Measurements from ENCODE around the gene CNPY1. TPM values are rescaled to one million over a fixed set of nuclear protein-coding genes. Genes with fewer than 3 reads are reported as not detected.

CNPY1 gene
- total and polyA plus RNA-seq, 4 experiments from 2014 or later = not detected

- H3K9me3 Mint-ChIP-seq = no peaks in the 10 kb centered on the region
- ChIA-PET CTCF (ENCODE audit: partially characterized antibody) (interaction anchor here (1.9 kb wide), 1 partner anchor 10 kb away, joined by 6 read pairs; no protein-coding TSS in a partner anchor), POLR2A (ENCODE audit: partially characterized antibody) (no interaction called here)
- H3K4me1 Mint-ChIP-seq = peaks cover 0 to 5% (median 0%) of the 10 kb centered on the region in 4 donors
- Histone ChIP-seq H3K4me1 (ENCODE audit: insufficient read depth, low read length) (no peaks in the 10 kb centered on the region), H3K4me3 (ENCODE audit: low read length in 2 of 2) (no peak overlapping the region), H3K27ac (ENCODE audit: low read depth, low read length) (no peak overlapping the region), H3K27me3 (ENCODE audit: insufficient read depth, low read length) (no peaks in the 10 kb centered on the region), H3K9me3 (ENCODE audit: control insufficient read depth in 1 of 2, low read length in 2 of 2) (no peaks in the 10 kb centered on the region), H3K36me3 (ENCODE audit: insufficient read depth, low read length) (no peaks in the 10 kb centered on the region)
- no peak overlapping the region for H3K4me3 Mint-ChIP-seq
- no peak for DNase-seq
- H3K27ac Mint-ChIP-seq = no peak overlapping the region
- H3K36me3 Mint-ChIP-seq = no peaks in the 10 kb centered on the region
- peaks cover 17 to 33% of the 10 kb centered on the region in 2 donors for H3K27me3 Mint-ChIP-seq
- intact Hi-C loops (cut with micrococcal nuclease) = no loop called here
Measured at GRCh38 chr7:155589001-155589980, 42.9 kb upstream of the CNPY1 start.

- no peaks in the 10 kb centered on the region for H3K36me3 Mint-ChIP-seq
- H3K9me3 Mint-ChIP-seq = no peaks in the 10 kb centered on the region
- intact Hi-C loops (cut with micrococcal nuclease) = no loop called here
- DNase-seq = no peak
- Histone ChIP-seq H3K27ac (ENCODE audit: low read depth, low read length) (no peak overlapping the region), H3K9me3 (ENCODE audit: control insufficient read depth in 1 of 2, low read length in 2 of 2) (no peaks in the 10 kb centered on the region), H3K4me3 (ENCODE audit: low read length in 2 of 2) (no peak overlapping the region), H3K27me3 (ENCODE audit: insufficient read depth, low read length) (no peaks in the 10 kb centered on the region), H3K36me3 (ENCODE audit: insufficient read depth, low read length) (no peaks in the 10 kb centered on the region), H3K4me1 (ENCODE audit: insufficient read depth, low read length) (no peaks in the 10 kb centered on the region)
- no peak overlapping the region for H3K27ac Mint-ChIP-seq
- H3K4me3 Mint-ChIP-seq = no peak overlapping the region
- peaks cover 17 to 29% of the 10 kb centered on the region in 2 donors for H3K27me3 Mint-ChIP-seq
- CTCF ChIA-PET (ENCODE audit: partially characterized antibody) = interaction anchor here (1.9 kb wide), 1 partner anchor 10 kb away, joined by 6 read pairs; no protein-coding TSS in a partner anchor
- POLR2A ChIA-PET (ENCODE audit: partially characterized antibody) = no interaction called here
- H3K4me1 Mint-ChIP-seq = peaks cover 0 to 5% (median 0%) of the 10 kb centered on the region in 4 donors
Measured at GRCh38 chr7:155588468-155588998, 42.2 kb upstream of the CNPY1 start.

GRCh38 chr7:155587486-155587885 is 41.1 kb upstream of the CNPY1 start:
- no peaks in the 10 kb centered on the region for H3K36me3 Mint-ChIP-seq
- DNase-seq = no peak
- POLR2A ChIA-PET (ENCODE audit: partially characterized antibody) = no interaction called here
- no peak overlapping the region for H3K4me3 Mint-ChIP-seq
- intact Hi-C loops (cut with micrococcal nuclease) = no loop called here
- CTCF ChIA-PET (ENCODE audit: partially characterized antibody) = no interaction called here
- Histone ChIP-seq H3K27me3 (ENCODE audit: insufficient read depth, low read length) (no peaks in the 10 kb centered on the region), H3K4me1 (ENCODE audit: insufficient read depth, low read length) (no peaks in the 10 kb centered on the region), H3K4me3 (ENCODE audit: low read length in 2 of 2) (no peak overlapping the region), H3K36me3 (ENCODE audit: insufficient read depth, low read length) (no peaks in the 10 kb centered on the region), H3K27ac (ENCODE audit: low read depth, low read length) (no peak overlapping the region), H3K9me3 (ENCODE audit: control insufficient read depth in 1 of 2, low read length in 2 of 2) (no peaks in the 10 kb centered on the region)
- peaks cover 0 to 5% (median 0%) of the 10 kb centered on the region in 4 donors for H3K4me1 Mint-ChIP-seq
- H3K27ac Mint-ChIP-seq = no peak overlapping the region
- H3K9me3 Mint-ChIP-seq = no peaks in the 10 kb centered on the region
- H3K27me3 Mint-ChIP-seq = peaks cover 17 to 26% of the 10 kb centered on the region in 2 donors

- Mint-ChIP-seq H3K27ac (no peak overlapping the region), H3K4me3 (no peak overlapping the region), H3K36me3 (no peaks in the 10 kb centered on the region), H3K27me3 (peaks cover 17 to 26% of the 10 kb centered on the region in 2 donors), H3K4me1 (peaks cover 0 to 5% (median 0%) of the 10 kb centered on the region in 4 donors), H3K9me3 (no peaks in the 10 kb centered on the region)
- no peaks in the 10 kb centered on the region for H3K4me1 ChIP-seq (ENCODE audit: insufficient read depth, low read length)
- ChIA-PET POLR2A (ENCODE audit: partially characterized antibody) (no interaction called here), CTCF (ENCODE audit: partially characterized antibody) (interaction anchor here (1.0 to 2.2 kb wide), 4 partner anchors 10 to 184 kb away, joined by 3 to 9 read pairs (median 4); no protein-coding TSS in a partner anchor)
- no peak overlapping the region for H3K27ac ChIP-seq (ENCODE audit: low read depth, low read length)
- intact Hi-C loops (cut with micrococcal nuclease) = no loop called here
- H3K36me3 ChIP-seq (ENCODE audit: insufficient read depth, low read length) = no peaks in the 10 kb centered on the region
- no peak overlapping the region for H3K4me3 ChIP-seq (ENCODE audit: low read length in 2 of 2)
- no peaks in the 10 kb centered on the region for H3K27me3 ChIP-seq (ENCODE audit: insufficient read depth, low read length)
- H3K9me3 ChIP-seq (ENCODE audit: control insufficient read depth in 1 of 2, low read length in 2 of 2) = no peaks in the 10 kb centered on the region
- DNase-seq = no peak
Measured at GRCh38 chr7:155586843-155587440, 40.6 kb upstream of the CNPY1 start.

- Histone ChIP-seq H3K27ac (ENCODE audit: low read depth, low read length) (no peak overlapping the region), H3K36me3 (ENCODE audit: insufficient read depth, low read length) (no peaks in the 10 kb centered on the region), H3K9me3 (ENCODE audit: control insufficient read depth in 1 of 2, low read length in 2 of 2) (no peaks in the 10 kb centered on the region), H3K27me3 (ENCODE audit: insufficient read depth, low read length) (no peaks in the 10 kb centered on the region), H3K4me3 (ENCODE audit: low read length in 2 of 2) (no peak overlapping the region), H3K4me1 (ENCODE audit: insufficient read depth, low read length) (no peaks in the 10 kb centered on the region)
- H3K27me3 Mint-ChIP-seq = peaks cover 14 to 26% of the 10 kb centered on the region in 2 donors
- CTCF ChIA-PET (ENCODE audit: partially characterized antibody) = interaction anchor here (1.0 to 2.2 kb wide), 4 partner anchors 9 to 185 kb away, joined by 3 to 9 read pairs (median 4); no protein-coding TSS in a partner anchor
- POLR2A ChIA-PET (ENCODE audit: partially characterized antibody) = no interaction called here
- H3K27ac Mint-ChIP-seq = no peak overlapping the region
- intact Hi-C loops (cut with micrococcal nuclease) = no loop called here
- no peak for DNase-seq
- H3K4me3 Mint-ChIP-seq = no peak overlapping the region
- no peaks in the 10 kb centered on the region for H3K36me3 Mint-ChIP-seq
- no peaks in the 10 kb centered on the region for H3K9me3 Mint-ChIP-seq
- peaks cover 0 to 5% (median 0%) of the 10 kb centered on the region in 4 donors for H3K4me1 Mint-ChIP-seq
Measured at GRCh38 chr7:155585951-155586350, 39.6 kb upstream of the CNPY1 start.

GRCh38 chr7:155585532-155585895 is 39.2 kb upstream of the CNPY1 start:
- no peak overlapping the region for H3K27ac Mint-ChIP-seq
- CTCF ChIA-PET (ENCODE audit: partially characterized antibody) = interaction anchor here (2.2 kb wide), 1 partner anchor 13 kb away, joined by 9 read pairs; no protein-coding TSS in a partner anchor

More at GRCh38 chr7:155585532-155585895, 39.2 kb upstream of the CNPY1 start:
- no peaks in the 10 kb centered on the region for H3K9me3 Mint-ChIP-seq
- no peaks in the 10 kb centered on the region for H3K36me3 ChIP-seq (ENCODE audit: insufficient read depth, low read length)
- no peak overlapping the region for H3K27ac ChIP-seq (ENCODE audit: low read depth, low read length)
- H3K4me1 Mint-ChIP-seq = peaks cover 0 to 5% (median 0%) of the 10 kb centered on the region in 4 donors
- H3K27me3 Mint-ChIP-seq = peaks cover 14 to 26% of the 10 kb centered on the region in 2 donors
- H3K27me3 ChIP-seq (ENCODE audit: insufficient read depth, low read length) = no peaks in the 10 kb centered on the region
- POLR2A ChIA-PET (ENCODE audit: partially characterized antibody) = no interaction called here
- no peaks in the 10 kb centered on the region for H3K9me3 ChIP-seq (ENCODE audit: control insufficient read depth in 1 of 2, low read length in 2 of 2)
- no peak overlapping the region for H3K4me3 Mint-ChIP-seq
- intact Hi-C loops (cut with micrococcal nuclease) = no loop called here
- no peak for DNase-seq
- no peak overlapping the region for H3K4me3 ChIP-seq (ENCODE audit: low read length in 2 of 2)
- H3K36me3 Mint-ChIP-seq = no peaks in the 10 kb centered on the region
- no peaks in the 10 kb centered on the region for H3K4me1 ChIP-seq (ENCODE audit: insufficient read depth, low read length)

Data from CD4-positive, alpha-beta memory T cell (primary cell).